Suppressor macrophage treated with lipopolysaccharide for 4 hours (primary cell): ENCODE results near the gene CCDC71L.
"Not testable (repeated sequence)": the region's sequence is repeated elsewhere in the genome, so short reads cannot be mapped to it uniquely, and the experiment has no call there.

ENCODE experiments used
- DNase-seq: peaks from one replicate; pipeline ENCODE4 v3.0.0-alpha.2; 2020

Gene CCDC71L

GRCh38 chr7:106660862-106661720 lies at the start of gene CCDC71L:
CCDC71L (minus strand) TSS chr7:106661158; CDS start chr7:106660896, 262 bp downstream.
- DNase-seq = peak; percentile 96

GRCh38 chr7:106709604-106710003 lies 48.6 kb upstream of the CCDC71L start:
- DNase-seq = not testable (repeated sequence)

GRCh38 chr7:106704000-106704840 lies 43.3 kb upstream of the CCDC71L start:
- DNase-seq = no peak

GRCh38 chr7:106693677-106694353 lies 32.9 kb upstream of the CCDC71L start:
- peak; percentile 9 for DNase-seq

GRCh38 chr7:106692450-106693051 lies 31.6 kb upstream of the CCDC71L start:
- no peak for DNase-seq

GRCh38 chr7:106688161-106688560 lies 27.2 kb upstream of the CCDC71L start:
- not testable (repeated sequence) for DNase-seq

- no peak for DNase-seq
Measured at GRCh38 chr7:106683941-106684340, 23.0 kb upstream of the CCDC71L start.

GRCh38 chr7:106681815-106682495 lies 21.0 kb upstream of the CCDC71L start:
- DNase-seq = no peak

GRCh38 chr7:106679153-106679931 lies 18.4 kb upstream of the CCDC71L start:
- peak; percentile 81 for DNase-seq

- DNase-seq = no peak
Measured at GRCh38 chr7:106678795-106679152, 17.8 kb upstream of the CCDC71L start.

- DNase-seq = not testable (repeated sequence)
Measured at GRCh38 chr7:106676506-106676905, 15.5 kb upstream of the CCDC71L start.

GRCh38 chr7:106673688-106674087 lies 12.7 kb upstream of the CCDC71L start:
- DNase-seq = not testable (repeated sequence)

GRCh38 chr7:106671930-106672329 lies 11.0 kb upstream of the CCDC71L start:
- not testable (repeated sequence) for DNase-seq

GRCh38 chr7:106671160-106671559 lies 10.2 kb upstream of the CCDC71L start:
- no peak for DNase-seq

GRCh38 chr7:106668861-106669524 lies 8.0 kb upstream of the CCDC71L start:
- no peak for DNase-seq

- DNase-seq = no peak
Measured at GRCh38 chr7:106666353-106666752, 5.4 kb upstream of the CCDC71L start.

- no peak for DNase-seq
Measured at GRCh38 chr7:106664343-106664742, 3.4 kb upstream of the CCDC71L start.

GRCh38 chr7:106659963-106660861 lies 746 bp downstream of the CCDC71L start:
- DNase-seq = peak; percentile 91

GRCh38 chr7:106659166-106659962 lies 1.6 kb downstream of the CCDC71L start:
- DNase-seq = no peak
